ENCODE measurements around the gene ARL14EP. TPM values are rescaled to one million over a fixed set of nuclear protein-coding genes. Genes with fewer than 3 reads are reported as not detected.

The ARL14EP gene
- polyA plus RNA-seq, 2 of the 4 experiments (the other 2 are of a cell fraction) = 17.7 to 58.2 TPM

DNA sequence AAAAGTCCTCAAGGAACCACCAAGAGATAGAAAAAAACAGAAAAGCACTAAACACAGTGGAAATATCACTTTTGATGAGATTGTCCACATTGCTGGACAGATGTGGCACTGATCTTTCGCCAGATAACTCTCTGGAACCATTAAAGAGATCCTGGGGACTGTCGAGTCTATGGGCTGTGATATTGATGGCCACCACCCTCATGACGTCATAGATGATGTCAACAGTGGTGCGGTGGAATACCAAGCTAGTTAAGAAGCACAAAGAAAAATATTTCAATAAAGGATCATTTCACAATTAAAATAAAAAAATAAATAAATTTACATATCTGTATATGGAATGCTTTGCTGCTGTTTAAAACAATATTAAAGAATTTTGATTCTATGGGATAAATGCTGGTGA, 45.5 kb downstream of the ARL14EP start (continued):
- TF ChIP-seq ZC3H11A (IDR thresholded peaks at IDR 0.05) = no peak
- TF ChIP-seq, protein P1, sequence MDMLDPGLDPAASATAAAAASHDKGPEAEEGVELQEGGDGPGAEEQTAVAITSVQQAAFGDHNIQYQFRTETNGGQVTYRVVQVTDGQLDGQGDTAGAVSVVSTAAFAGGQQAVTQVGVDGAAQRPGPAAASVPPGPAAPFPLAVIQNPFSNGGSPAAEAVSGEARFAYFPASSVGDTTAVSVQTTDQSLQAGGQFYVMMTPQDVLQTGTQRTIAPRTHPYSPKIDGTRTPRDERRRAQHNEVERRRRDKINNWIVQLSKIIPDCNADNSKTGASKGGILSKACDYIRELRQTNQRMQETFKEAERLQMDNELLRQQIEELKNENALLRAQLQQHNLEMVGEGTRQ (IDR thresholded peaks at IDR 0.05) = no peak
- no peak for TF ChIP-seq RNF2 (IDR thresholded peaks at IDR 0.05; ENCODE audit: borderline replicate concordance, low read depth)
- no peak for TF ChIP-seq ELK1 (IDR thresholded peaks at IDR 0.05; ENCODE audit: low read depth, low read length)

DNA sequence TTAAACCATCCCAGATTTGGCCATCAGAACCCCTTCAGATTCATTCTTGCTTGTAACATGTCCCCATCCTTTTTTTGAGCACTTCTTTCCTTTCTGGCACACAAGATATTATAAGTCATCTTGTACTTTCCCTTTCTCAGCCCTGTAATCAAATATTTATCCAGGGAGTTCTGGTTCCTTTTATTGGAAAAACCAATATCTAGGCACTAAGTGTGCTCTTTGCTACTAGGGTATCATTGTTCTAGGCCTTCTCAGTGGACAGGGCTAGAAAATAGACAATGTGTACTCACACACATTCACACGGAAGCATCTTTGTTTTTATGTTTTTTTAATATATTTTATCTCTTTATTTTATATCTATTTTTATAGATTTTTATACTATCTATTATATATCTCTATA, 47.3 kb downstream of the ARL14EP start:
- TF ChIP-seq MAFK (IDR thresholded peaks at IDR 0.05; ENCODE audit: partially characterized antibody) = no peak
- no peak for TF ChIP-seq NPAS2 (CRISPR knock-in tag; IDR thresholded peaks at IDR 0.05; ENCODE audit: borderline replicate concordance)
- no peak for TF ChIP-seq HDAC2 (IDR thresholded peaks at IDR 0.05)
- TF ChIP-seq JUN (IDR thresholded peaks at IDR 0.05) = no peak
- no peak for TF ChIP-seq SMC3 (IDR thresholded peaks at IDR 0.05)
- no peak for TF ChIP-seq CBX8 (IDR thresholded peaks at IDR 0.05)
- TF ChIP-seq POLR2A (IDR thresholded peaks at IDR 0.05; ENCODE audit: low read length) = no peak
- ChIA-PET POLR2A (no interaction called here), CTCF (no interaction called here)
- no peak for FAIRE-seq
- H3K4me3 ChIP-seq = no peak overlapping the region
- 0% methylated on average over 1 of the region's 1 CpG for WGBS (ENCODE audit: missing lambda C conversion rate)
- no peaks in the 10 kb centered on the region for H3K9me3 ChIP-seq
- no peak overlapping the region for H3K4me2 ChIP-seq
- no peak for ATAC-seq
- no peak for DNase-seq (ENCODE audit: low read depth in 1 of 2, low spot score in 1 of 2)
- no peak overlapping the region for H3K27ac ChIP-seq
- no peaks in the 10 kb centered on the region for H3K4me1 ChIP-seq

GRCh38 chr11:30377347-30377746, 54.4 kb downstream of the ARL14EP start:
- ChIA-PET CTCF (interaction anchor here (0.6 to 1.6 kb wide), 2 partner anchors 26 to 431 kb away, joined by 3 to 4 read pairs; no protein-coding TSS in a partner anchor), POLR2A (no interaction called here)
- ATAC-seq (no peak), DNase-seq (ENCODE audit: low read depth in 1 of 2, low spot score in 1 of 2) (no peak), FAIRE-seq (no peak)
- Histone ChIP-seq H3K9me3 (no peaks in the 10 kb centered on the region), H3K4me1 (no peaks in the 10 kb centered on the region), H3K4me3 (no peak overlapping the region), H3K4me2 (no peak overlapping the region), H3K27ac (no peak overlapping the region)
- TF ChIP-seq HEYL (CRISPR knock-in tag; IDR thresholded peaks at IDR 0.05) (no peak), RFX5 (IDR thresholded peaks at IDR 0.05) (no peak), GATA3 (IDR thresholded peaks at IDR 0.05; ENCODE audit: borderline replicate concordance) (no peak), HES2 (IDR thresholded peaks at IDR 0.05) (no peak), MYC (IDR thresholded peaks at IDR 0.05; ENCODE audit: borderline replicate concordance, low read length) (no peak), ELK1 (IDR thresholded peaks at IDR 0.05; ENCODE audit: low read depth, low read length) (no peak), MAX (IDR thresholded peaks at IDR 0.05) (no peak), HOXA7 (CRISPR knock-in tag; IDR thresholded peaks at IDR 0.05) (no peak), FOXS1 (CRISPR knock-in tag; IDR thresholded peaks at IDR 0.05) (no peak)
- TF ChIP-seq, protein P2, sequence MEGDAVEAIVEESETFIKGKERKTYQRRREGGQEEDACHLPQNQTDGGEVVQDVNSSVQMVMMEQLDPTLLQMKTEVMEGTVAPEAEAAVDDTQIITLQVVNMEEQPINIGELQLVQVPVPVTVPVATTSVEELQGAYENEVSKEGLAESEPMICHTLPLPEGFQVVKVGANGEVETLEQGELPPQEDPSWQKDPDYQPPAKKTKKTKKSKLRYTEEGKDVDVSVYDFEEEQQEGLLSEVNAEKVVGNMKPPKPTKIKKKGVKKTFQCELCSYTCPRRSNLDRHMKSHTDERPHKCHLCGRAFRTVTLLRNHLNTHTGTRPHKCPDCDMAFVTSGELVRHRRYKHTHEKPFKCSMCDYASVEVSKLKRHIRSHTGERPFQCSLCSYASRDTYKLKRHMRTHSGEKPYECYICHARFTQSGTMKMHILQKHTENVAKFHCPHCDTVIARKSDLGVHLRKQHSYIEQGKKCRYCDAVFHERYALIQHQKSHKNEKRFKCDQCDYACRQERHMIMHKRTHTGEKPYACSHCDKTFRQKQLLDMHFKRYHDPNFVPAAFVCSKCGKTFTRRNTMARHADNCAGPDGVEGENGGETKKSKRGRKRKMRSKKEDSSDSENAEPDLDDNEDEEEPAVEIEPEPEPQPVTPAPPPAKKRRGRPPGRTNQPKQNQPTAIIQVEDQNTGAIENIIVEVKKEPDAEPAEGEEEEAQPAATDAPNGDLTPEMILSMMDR (IDR thresholded peaks at IDR 0.05) = no peak
- WGBS (ENCODE audit: missing lambda C conversion rate) = 5% methylated on average over 2 of the region's 2 CpGs
